IMR-90 (cell line): ENCODE data around the gene PLD4. TPM values are rescaled to one million over a fixed set of nuclear protein-coding genes. Genes with fewer than 3 reads are reported as not detected.

Source experiments
- polyA plus RNA-seq, 3 experiments: library from polyadenylated mRNA; depleted of rRNA; stranded (reverse); fragments of >200 nt; gene quantifications; 2 replicates each; pipeline ENCODE4 v1.2.3, GENCODE V29; 2012; ENCODE audit warnings: low replicate concordance in 1 of 3
- total RNA-seq: library from RNA; depleted of rRNA; stranded (reverse); fragments of >200 nt; gene quantifications from 2 replicates; pipeline ENCODE4 v1.2.3, GENCODE V29; 2012
- TF ChIP-seq, protein P1 (sequence below): fragments of 150-350 bp; IDR thresholded peaks from 2 replicates; pipeline ENCODE4 v1.6.1; 2016; ENCODE audit warnings: low read depth, mild to moderate bottlenecking, low read length, moderate library complexity, borderline replicate concordance

PLD4 gene
- total and polyA plus RNA-seq, 2 of the 4 experiments (the other 2 are of a cell fraction), result 0.05 TPM; not detected in 1

DNA sequence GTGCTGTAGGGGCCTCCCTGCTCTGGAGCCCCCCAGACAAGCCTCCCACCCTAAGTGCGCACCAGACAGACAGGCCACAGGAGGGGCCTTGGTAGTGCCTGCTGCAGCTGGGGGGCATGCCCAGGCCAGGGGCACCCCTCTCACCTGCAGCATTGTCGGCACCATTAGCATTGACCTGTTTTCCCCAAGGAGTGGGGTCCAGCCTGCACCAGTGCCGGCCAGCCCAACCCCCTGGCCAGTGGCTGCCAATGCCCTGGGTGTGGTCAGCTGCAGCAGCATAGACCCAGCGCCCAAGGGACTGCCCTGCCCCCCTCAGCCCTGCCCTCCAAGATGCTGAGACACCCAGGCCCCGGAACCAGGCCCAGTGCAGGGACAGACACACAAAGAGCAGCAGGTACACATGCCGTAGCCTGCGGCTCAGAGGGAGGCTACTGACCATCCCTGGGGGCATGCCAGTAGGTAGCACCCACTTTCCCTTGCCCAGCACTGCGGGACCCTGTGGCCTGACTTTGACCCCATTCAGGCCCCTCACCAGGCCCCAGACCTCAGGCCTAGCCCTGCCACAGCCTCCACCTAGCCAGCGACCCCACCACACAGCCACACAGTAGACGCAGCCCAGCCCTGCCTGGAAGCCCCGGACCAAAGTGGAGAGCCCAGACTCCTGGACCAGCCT is 52.5 kb downstream of the PLD4 start (continued):
- TF ChIP-seq, protein P1, sequence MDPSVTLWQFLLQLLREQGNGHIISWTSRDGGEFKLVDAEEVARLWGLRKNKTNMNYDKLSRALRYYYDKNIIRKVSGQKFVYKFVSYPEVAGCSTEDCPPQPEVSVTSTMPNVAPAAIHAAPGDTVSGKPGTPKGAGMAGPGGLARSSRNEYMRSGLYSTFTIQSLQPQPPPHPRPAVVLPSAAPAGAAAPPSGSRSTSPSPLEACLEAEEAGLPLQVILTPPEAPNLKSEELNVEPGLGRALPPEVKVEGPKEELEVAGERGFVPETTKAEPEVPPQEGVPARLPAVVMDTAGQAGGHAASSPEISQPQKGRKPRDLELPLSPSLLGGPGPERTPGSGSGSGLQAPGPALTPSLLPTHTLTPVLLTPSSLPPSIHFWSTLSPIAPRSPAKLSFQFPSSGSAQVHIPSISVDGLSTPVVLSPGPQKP, result no peak
